Measurements from ENCODE around the gene PTGER1. TPM values are rescaled to one million over a fixed set of nuclear protein-coding genes. Genes with fewer than 3 reads are reported as not detected.

The PTGER1 gene
- total RNA-seq, 1 experiment from 2014 or later: 0.63 TPM

GRCh38 chr19:14473073-14473977, 1.8 kb downstream of the PTGER1 start:
- peak; percentile 66 for DNase-seq
- H2BK15ac ChIP-seq (ENCODE audit: low read depth, low read length): no peak overlapping the region
- Mint-ChIP-seq H3K36me3 (ENCODE audit: insufficient read depth in 1 of 3, low read depth in 3 of 3) (peaks cover 9 to 29% (median 22%) of the 10 kb centered on the region in 3 experiments; a peak in 6 of 7 replicates), H3K27ac (peak overlapping the region in 1 of 3 experiments; percentile 80; a peak in 3 of 7 replicates), H3K4me3 (peak overlapping the region; percentile 57 to 73), H3K4me1 (peaks cover 20 to 36% of the 10 kb centered on the region in 2 experiments), H3K27me3 (ENCODE audit: low read depth) (peaks cover 2% of the 10 kb centered on the region; the same call in 1 of the 2 replicates), H3K9me3 (no peaks in the 10 kb centered on the region; a peak in 1 of 5 replicates)
- H3T11ph ChIP-seq (ENCODE audit: low read length): no peak overlapping the region
- no peaks in the 10 kb centered on the region; the same call in 1 of the 2 replicates for H3K4me1 ChIP-seq (ENCODE audit: insufficient read depth, low read length)
- H3K9me3 ChIP-seq (ENCODE audit: control insufficient read depth, low read depth, low read length): no peaks in the 10 kb centered on the region
- no peak overlapping the region for H3K14ac ChIP-seq (ENCODE audit: insufficient read depth, low read length)
- H3K18ac ChIP-seq (ENCODE audit: insufficient read length, low read depth, low read length): peak overlapping the region; percentile 41
- no peak overlapping the region for H2BK120ac ChIP-seq (ENCODE audit: low read depth, low read length, poor library complexity, severe bottlenecking)
- H3K4me2 ChIP-seq (ENCODE audit: insufficient read depth, insufficient read length, low read length): no peak overlapping the region
- H3K56ac ChIP-seq (ENCODE audit: insufficient read length, low read depth, low read length): no peak overlapping the region
- no peak overlapping the region for H3K9ac ChIP-seq (ENCODE audit: extremely low read depth, insufficient read length, low read length)
- H3K4ac ChIP-seq (ENCODE audit: low read depth, low read length): no peak overlapping the region
- H4K8ac ChIP-seq (replicated peaks; ENCODE audit: insufficient read length, low read depth, low read length): no peak overlapping the region
- no peaks in the 10 kb centered on the region for H4K20me1 ChIP-seq (ENCODE audit: control insufficient read depth, insufficient read depth, insufficient read length)
- peaks cover 7% of the 10 kb centered on the region for H3K23me2 ChIP-seq (ENCODE audit: insufficient read length, low read depth, low read length, poor library complexity, severe bottlenecking)
- TF ChIP-seq CTCF (conservative IDR thresholded peaks at IDR 0.05): no peak
- no peaks in the 10 kb centered on the region for H3K27me3 ChIP-seq (ENCODE audit: insufficient read depth, low read length)
- no peak overlapping the region for H4K91ac ChIP-seq (ENCODE audit: insufficient read length, low read depth, low read length)
- H2AK5ac ChIP-seq (ENCODE audit: insufficient read length, low read length): no peak overlapping the region
- no peaks in the 10 kb centered on the region for H3K79me1 ChIP-seq (ENCODE audit: insufficient read depth, low read depth, low read length, poor library complexity, severe bottlenecking)
- H3K23ac ChIP-seq (ENCODE audit: insufficient read length, low read depth, low read length): no peak overlapping the region
- WGBS (ENCODE audit: extremely low coverage, insufficient read length, low lambda C conversion rate): no CpG with 5 or more reads among the region's 97 CpGs
- no peaks in the 10 kb centered on the region for H3K79me2 ChIP-seq (ENCODE audit: insufficient read depth, low read length)
- H3K27ac ChIP-seq (ENCODE audit: insufficient read length, low read depth, low read length): no peak overlapping the region
- no peak overlapping the region for H2BK12ac ChIP-seq (ENCODE audit: insufficient read length, low read depth, low read length)
- no peak overlapping the region for H2AFZ ChIP-seq (ENCODE audit: low read length)
- H2BK5ac ChIP-seq (ENCODE audit: insufficient read length, low read length): no peak overlapping the region
- no peak overlapping the region for H2BK20ac ChIP-seq (ENCODE audit: low read depth, low read length, poor library complexity, severe bottlenecking)
- H4K5ac ChIP-seq (ENCODE audit: insufficient read length, low read depth, low read length): no peak overlapping the region
